NCI-H2227 (cell line): ENCODE measurements around the gene ASAP3.
A peak's percentile ranks its signal among the peaks of the same experiment; 100 is the strongest.
"Not testable (repeated sequence)": the region's sequence is repeated elsewhere in the genome, so short reads cannot be mapped to it uniquely, and the experiment has no call there.

Source experiments
- DNase-seq: peaks from one replicate; lab custom pipeline; 2025; ENCODE audit not compliant: unreplicated experiment; lab: John Stamatoyannopoulos, UW

The ASAP3 gene

GRCh38 chr1:23515905-23516304 lies 31.9 kb upstream of the ASAP3 start:
- no peak for DNase-seq

- no peak for DNase-seq
Observed at GRCh38 chr1:23514111-23514679, 30.2 kb upstream of the ASAP3 start.

GRCh38 chr1:23509896-23510295 lies 25.9 kb upstream of the ASAP3 start:
- DNase-seq: no peak

- DNase-seq: no peak
Observed at GRCh38 chr1:23506376-23507107, 22.6 kb upstream of the ASAP3 start.

GRCh38 chr1:23505851-23506250 lies 21.9 kb upstream of the ASAP3 start:
- no peak for DNase-seq

- DNase-seq: not testable (repeated sequence)
Observed at GRCh38 chr1:23504156-23504555, 20.2 kb upstream of the ASAP3 start.

- DNase-seq: no peak
Observed at GRCh38 chr1:23502951-23503350, 19.0 kb upstream of the ASAP3 start.

GRCh38 chr1:23500466-23500865 lies 16.5 kb upstream of the ASAP3 start:
- no peak for DNase-seq

GRCh38 chr1:23497777-23498439 lies 13.9 kb upstream of the ASAP3 start:
- DNase-seq: no peak

GRCh38 chr1:23496490-23497181 lies 12.7 kb upstream of the ASAP3 start:
- DNase-seq: no peak

GRCh38 chr1:23494836-23495235 lies 10.9 kb upstream of the ASAP3 start:
- DNase-seq: not testable (repeated sequence)

- not testable (repeated sequence) for DNase-seq
Observed at GRCh38 chr1:23492776-23493175, 8.8 kb upstream of the ASAP3 start.

GRCh38 chr1:23492132-23492720 lies 8.2 kb upstream of the ASAP3 start:
- DNase-seq: no peak

GRCh38 chr1:23489842-23490241 lies 5.9 kb upstream of the ASAP3 start:
- DNase-seq: peak; percentile 18

GRCh38 chr1:23485002-23485332 lies 988 bp upstream of the ASAP3 start:
- no peak for DNase-seq

- peak; percentile 96 for DNase-seq
Observed at GRCh38 chr1:23484253-23485001, 448 bp upstream of the ASAP3 start.

- no peak for DNase-seq
Observed at GRCh38 chr1:23481904-23482303, 2.1 kb downstream of the ASAP3 start.

GRCh38 chr1:23481026-23481597 lies 2.9 kb downstream of the ASAP3 start:
- DNase-seq: no peak

- DNase-seq: no peak
Observed at GRCh38 chr1:23480187-23481025, 3.6 kb downstream of the ASAP3 start.

- no peak for DNase-seq
Observed at GRCh38 chr1:23479666-23479941, 4.4 kb downstream of the ASAP3 start.
